Measurements from ENCODE around the gene IL1A. TPM values are rescaled to one million over a fixed set of nuclear protein-coding genes. Genes with fewer than 3 reads are reported as not detected.

The IL1A gene
- polyA plus RNA-seq, 5 donors, result 0.12 to 0.20 TPM; not detected in 3

DNA sequence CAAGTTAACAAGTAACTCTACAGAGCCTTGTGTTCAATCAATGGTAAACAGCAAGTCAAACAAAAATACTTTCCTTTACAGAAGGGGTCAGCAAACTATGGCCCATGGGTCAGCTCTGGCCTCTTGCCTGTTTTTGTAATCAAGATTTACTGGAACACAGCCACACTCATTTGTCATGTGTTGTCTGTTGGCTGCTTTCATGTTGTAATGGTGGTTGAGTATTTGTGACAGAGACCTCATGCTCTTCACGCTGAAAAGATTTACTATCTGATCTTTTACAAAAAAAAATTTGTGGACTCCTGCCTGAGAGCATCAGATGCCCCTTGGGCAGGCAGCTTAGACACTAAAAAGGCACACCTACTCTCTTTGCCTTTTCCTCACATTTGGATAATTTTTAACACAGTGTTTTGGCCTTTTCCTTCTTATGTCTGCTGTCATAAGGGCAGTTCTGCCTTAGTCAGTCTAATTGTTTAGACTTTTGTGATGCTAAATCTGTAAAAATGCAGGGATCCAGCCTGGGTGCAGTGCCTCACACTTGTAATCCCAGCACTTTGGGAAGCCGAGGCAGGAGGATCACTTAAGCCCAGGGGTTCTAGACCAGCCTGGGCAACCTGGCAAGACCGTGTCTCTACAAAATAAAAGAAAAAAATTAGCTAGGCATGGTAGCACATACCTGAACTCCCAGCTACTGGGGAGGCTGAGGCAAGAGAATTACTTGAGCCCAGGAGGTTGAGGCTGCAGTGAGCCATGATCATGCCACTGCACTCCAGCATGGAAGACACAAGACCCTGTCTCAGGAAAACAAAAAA, 34.0 kb upstream of the IL1A start:
- DNase-seq, result no peak

DNA sequence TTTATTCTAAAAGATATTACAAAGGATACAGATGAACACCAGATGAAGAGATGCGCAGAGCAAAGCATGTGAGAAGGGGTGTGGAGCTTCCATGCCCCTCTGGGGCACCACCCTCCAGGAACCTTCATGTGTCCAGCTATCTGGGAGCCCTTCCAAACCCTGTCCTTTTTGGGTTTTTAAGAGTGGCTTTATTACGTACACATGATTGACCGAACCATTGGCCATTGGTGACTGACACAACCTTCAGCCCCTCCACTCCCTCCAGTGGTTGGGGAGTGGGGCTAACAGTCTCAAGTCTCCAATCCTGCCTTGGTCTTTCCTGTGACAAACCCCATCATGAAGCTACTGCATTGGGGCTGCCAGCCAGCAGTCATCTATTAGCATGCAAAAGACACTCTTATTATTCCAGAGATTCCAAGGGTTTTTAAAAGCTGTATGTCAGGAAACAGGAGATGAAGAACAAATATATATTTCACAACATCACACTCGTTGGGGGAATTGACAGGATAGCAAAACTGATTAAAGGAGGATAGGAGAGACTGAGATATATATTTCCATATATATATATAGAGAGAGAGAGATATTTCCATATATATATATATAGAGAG, 32.9 kb upstream of the IL1A start:
- DNase-seq, result no peak

DNA sequence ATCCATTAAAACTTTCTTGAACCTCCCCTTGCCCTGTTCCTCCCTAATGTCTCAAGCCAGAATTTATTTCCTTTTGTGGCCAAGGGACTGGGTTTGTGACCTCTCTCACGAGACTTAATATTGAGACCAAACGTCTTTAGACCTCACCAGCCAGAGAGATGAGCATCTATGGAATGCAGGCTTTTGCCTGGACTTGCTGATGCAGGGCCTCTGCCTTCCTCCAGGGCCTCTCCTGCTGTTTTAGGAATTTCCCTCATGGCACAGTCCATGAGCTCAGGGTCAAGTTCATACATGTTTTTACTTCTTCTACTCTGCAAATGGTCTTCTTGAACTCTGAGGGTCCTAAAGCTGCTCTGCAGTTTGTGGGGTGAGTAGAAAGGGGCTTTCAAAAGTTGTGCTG, 30.0 kb upstream of the IL1A start:
- no peak for DNase-seq

- DNase-seq, result no peak
Measured at GRCh38 chr2:112813280-112813966, 29.1 kb upstream of the IL1A start.

- no peak for DNase-seq
Measured at GRCh38 chr2:112812318-112813267, 28.3 kb upstream of the IL1A start.

GRCh38 chr2:112811841-112812306, 27.6 kb upstream of the IL1A start:
- no peak for DNase-seq

DNA sequence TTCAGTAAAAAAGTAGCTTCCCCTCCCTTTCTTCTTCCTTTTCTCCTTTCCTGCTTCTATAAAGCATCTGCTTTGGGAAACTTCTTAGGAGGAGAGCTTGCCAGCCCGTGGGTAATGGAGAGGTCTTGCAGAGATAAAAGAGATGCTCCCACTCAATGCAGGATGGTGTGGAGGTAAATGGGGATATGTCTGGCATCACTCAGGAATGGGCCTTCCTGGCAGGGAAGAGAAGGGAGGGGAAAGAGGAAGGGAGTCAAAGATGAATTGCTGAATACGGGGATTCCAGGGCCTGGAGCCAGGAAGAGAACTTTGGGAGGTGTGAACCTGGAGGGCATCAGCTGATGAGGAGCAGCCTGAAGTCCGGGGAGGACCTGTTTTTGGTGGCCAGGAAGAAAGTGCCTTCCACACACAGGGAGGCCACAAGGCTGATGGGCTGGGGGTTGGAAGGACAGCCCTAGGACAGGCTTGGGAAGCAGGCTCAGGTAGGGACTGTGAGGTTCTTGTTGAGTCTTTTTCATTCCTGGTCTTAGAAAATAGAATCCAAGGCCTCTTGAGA, 27.1 kb upstream of the IL1A start:
- no peak for DNase-seq

DNA sequence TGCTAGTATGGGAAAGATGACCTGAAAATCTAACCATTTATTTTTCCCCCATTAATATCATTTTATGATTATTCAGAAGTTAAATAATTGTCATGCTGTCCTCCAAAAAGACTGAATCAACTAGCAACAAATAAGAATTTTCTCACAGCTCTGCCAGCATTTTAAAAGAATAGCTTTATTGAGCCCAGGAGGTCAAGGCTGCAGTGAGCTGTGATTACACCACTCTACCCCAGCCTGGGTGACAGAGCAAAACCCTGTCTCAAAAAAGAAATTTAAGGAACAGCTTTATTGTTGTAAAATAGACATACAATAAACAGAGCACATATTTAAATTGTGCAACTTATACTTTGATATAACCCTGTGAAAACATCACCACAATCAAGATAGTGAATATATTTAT, 24.8 kb upstream of the IL1A start:
- DNase-seq, result no peak

DNA sequence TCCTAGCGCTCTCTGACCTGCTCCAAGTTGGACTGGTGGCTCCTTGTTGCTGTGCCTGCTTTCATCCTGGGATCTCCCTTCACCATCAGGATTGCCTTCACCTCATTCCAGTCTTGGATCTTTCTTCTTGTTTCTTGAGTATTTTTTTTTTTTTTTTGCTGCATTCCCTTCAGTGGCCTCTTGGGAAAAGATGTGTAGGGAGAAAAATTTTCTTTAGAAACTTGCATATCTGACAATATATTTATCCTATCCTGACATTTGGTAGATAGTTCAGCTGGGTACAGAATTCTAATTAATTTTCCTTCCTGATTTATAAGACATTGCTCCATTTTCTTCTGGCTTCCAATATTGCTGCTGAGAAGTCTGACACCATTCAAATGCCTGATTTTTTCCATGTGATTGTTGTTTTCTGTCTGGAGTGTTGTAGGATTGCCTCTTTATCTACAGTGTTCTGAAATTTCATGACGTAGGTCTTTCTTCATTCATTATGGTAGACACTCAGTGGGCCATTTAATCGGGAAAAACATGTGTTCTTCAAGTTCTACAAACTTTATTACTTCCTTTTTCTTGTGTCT, 23.0 kb upstream of the IL1A start:
- no peak for DNase-seq

DNA sequence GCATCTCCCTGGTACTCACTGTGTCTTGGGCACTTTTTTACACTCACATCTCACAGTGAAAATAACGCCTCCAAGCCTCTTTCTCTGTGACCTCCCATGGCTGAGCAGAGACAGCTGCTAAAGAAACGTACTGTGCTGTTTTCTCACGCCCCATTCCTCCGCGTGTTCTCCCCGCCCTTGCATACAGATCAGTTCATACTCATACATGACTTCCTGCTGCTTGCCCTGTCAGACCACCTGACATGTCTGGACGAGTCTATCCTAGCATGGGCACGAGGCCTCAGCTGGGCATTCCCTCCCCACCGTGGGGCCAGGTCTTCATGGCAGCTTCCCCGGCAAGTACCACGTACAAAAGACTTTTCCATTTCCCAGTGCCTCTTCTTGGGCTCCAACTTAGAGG, 21.2 kb upstream of the IL1A start:
- DNase-seq, result no peak

DNA sequence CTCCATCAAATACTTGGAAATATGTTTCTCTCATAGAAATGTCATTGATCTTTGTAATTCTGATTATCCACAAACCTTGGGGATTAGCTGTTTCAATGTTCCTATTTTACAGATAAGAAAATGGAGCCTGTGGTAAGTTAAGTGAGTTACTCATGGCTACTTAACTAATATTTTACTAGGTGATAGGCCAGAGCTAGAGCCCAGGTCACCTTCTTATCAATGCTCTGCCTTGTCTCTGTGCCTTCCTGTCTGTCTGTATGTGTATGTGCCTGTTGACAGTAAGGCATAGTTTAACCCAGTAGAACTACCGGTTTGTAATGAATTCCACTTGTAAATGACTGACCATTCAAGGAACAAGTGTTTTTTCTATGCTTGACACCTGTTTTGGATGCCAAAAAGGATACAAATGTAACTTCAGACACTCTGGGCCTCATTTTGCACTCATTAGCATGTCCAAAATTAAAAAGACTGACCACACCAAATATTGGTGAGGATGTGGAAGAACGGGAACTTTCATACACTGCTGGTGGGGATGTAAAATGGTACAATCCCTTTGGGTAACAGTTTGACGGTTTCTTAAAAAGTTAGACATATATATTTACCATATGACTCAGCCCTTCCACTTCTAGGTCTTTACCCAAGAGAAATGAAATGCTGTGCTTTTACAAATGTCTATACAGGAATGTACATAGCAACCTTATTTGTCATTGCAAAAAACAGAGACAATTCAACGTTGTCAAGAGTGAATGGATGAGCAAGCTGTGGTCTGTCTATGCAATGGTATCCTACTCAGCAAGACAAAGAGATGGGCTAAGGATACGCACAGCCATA, 19.6 kb upstream of the IL1A start:
- DNase-seq, result no peak

DNA sequence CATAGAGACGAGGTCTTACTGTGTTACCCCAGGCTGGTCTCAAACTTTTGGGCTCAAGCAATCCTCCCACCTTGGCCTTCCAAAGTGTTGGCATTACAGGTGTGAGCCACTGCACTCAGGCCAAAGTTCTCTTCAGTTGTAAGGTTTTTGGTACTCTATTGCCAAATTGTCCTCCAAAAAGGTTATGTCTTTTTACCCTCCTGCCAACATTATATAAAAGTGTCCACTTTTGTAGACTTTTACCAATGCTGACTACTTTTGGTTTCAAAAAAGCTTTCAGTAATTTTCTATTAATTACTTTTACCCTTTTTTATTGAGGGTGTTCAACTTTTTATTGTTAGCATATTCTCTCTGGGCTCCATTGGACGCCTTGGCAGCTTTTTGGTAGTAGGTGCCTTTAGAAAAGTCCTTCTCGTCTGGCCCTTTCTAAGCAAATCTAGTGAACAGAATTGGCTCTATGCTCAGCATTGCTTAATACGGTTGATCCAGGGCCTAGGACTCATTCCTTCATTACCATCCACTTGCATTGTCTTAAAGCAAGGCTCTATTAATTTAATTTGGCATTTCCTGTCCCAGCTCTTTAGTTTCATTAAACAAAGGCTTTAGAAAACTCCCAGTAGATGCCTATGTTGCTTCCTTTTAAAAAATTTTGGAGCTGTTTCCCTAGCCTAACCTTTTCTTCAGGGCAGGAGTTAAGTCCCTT, 16.7 kb upstream of the IL1A start:
- DNase-seq, result no peak

- DNase-seq, result no peak
Measured at GRCh38 chr2:112798979-112799975, 15.0 kb upstream of the IL1A start.

GRCh38 chr2:112796486-112796885, 12.2 kb upstream of the IL1A start:
- DNase-seq, result no peak

DNA sequence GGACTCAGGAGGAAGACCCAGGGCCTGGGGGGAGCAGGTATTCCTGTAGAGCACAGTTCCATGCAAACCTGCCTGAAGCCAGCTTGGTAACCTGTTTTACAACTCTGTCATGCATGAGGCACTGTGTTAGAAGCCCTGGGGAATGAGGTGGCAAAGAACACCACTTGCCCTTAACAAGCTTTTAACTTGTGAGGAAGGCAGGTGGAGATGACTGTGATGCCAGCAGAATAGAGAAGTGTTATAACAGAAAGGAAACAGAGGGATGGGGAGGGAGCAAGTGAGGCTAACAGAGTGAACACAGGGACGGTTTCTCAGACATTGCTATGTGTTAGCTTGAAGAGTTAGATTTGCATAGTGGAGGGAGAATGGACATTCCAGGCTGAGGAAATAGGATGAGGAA, 11.5 kb upstream of the IL1A start:
- DNase-seq, result no peak

DNA sequence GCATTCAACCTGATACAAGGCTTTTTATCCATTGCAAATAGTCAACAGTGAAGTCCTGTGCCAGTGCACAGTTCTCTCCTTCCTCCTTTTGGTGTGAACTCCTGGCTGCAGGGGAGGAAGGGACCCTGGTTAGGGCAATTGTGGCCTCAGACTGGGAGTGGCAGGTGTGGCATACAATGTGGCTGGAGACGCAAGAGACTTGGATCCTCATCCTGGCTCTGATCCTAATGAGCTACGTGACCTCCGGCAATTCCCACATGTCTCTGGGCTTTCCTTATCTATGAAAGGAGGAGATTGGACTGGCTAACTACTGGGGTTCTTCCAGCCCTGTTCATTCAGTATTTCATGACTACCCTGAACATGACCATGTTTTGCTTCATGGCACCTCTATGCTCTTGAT, 10.5 kb upstream of the IL1A start:
- no peak for DNase-seq

- peak; percentile 61 to 73 for DNase-seq
Measured at GRCh38 chr2:112794131-112794733, 9.9 kb upstream of the IL1A start.
